C4-2B (cell line): ENCODE results near the gene KYNU.
"Not testable (repeated sequence)": the region's sequence is repeated elsewhere in the genome, so short reads cannot be mapped to it uniquely, and the experiment has no call there.

Experiments used
- H3K27ac ChIP-seq: fragments of 450-650 bp; 2 replicates; pipeline ENCODE4 v1.5.1; 2017
- CTCF ChIP-seq: fragments of 450-650 bp; conservative IDR thresholded peaks from 2 replicates; pipeline ENCODE4 v1.5.1; 2017; ENCODE audit warnings: mild to moderate bottlenecking
- ZFX ChIP-seq: fragments of 450-650 bp; IDR thresholded peaks from 2 replicates; pipeline ENCODE4 v1.6.1; 2017

KYNU gene

DNA sequence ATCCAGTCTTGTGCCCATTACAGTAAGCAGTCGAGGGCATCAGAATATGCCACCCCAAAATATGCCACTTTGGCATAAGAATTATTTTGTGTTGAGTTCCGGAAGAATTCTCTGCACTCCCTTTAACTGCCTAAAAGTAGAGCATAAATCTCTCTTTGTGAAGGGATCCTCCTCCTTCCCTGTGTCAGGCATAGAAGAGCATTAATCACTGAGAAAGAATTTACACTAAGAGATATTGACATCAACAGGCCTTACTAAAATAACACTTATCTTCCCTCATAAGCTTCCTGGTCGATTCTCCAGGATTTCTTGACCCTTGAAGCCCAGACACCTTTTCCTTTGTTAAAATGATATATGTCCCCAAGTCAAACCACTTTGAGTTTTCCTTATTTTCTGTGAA, 27.6 kb upstream of the KYNU start:
- no peak overlapping the region for H3K27ac ChIP-seq
- TF ChIP-seq ZFX = no peak
- no peak for TF ChIP-seq CTCF

DNA sequence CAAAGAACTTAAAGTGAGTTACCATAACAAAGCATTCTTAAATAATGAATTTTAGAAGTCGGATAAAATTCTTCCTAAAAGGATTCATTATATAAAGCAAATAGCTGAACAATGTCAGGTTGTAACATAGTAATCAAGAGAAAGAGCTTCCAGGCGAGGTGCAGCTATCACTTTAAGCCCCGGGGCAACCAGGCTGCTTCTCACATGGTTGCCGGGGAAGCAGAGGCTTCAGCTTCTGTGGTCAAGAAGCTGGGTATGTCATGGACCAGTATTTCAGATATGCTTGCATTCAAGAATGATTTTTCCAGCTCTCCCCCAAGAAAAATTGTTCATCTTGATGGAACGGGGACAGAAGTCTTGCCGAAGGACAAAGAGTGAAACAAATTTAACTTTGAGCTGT, 23.6 kb upstream of the KYNU start:
- no peak for TF ChIP-seq ZFX
- TF ChIP-seq CTCF = no peak
- H3K27ac ChIP-seq = no peak overlapping the region

DNA sequence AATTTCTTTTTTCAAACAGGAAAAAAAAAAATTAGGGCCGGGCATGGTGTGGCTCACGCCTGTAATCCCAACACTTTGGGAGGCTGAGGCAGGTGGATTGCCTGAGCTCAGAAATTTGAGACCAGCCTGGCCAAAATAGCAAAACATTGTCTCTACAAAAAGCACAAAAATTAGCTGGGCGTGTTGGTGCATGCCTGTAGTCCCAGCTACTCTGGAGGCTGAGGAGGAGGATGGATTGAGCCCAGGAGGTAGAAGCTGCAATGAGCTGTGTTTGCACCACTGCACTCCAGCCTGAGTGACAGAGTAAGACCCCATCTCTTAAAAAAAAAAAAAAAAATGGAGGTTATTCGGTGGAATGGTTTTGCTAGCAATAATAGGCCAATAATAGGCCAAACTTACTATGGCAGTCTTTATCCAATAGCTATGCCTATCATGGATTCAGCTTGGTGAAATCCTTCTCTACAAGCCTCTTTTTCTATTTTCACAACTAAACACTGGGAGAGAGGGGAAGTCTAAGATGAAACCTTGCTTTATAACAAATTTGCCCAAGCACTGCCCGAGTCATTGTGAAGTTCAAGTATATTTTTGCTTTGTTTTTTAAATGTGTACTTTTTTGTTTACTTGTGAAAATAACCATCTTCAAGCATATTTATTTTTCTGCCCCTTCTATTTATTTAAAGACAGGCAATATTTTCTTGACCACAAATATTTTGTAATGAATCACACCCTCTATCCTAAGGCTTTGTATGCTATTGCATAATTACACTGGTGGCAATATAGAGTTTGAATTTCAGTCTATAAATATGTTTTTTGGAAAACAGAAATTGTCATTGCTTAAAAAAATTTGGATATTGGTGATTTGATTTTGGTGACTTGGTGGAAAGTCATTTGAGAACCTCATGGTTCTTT, 20.0 kb upstream of the KYNU start:
- TF ChIP-seq ZFX = no peak
- no peak overlapping the region for H3K27ac ChIP-seq

GRCh38 chr2:142858961-142859360, 18.5 kb upstream of the KYNU start:
- H3K27ac ChIP-seq = no peak overlapping the region

DNA sequence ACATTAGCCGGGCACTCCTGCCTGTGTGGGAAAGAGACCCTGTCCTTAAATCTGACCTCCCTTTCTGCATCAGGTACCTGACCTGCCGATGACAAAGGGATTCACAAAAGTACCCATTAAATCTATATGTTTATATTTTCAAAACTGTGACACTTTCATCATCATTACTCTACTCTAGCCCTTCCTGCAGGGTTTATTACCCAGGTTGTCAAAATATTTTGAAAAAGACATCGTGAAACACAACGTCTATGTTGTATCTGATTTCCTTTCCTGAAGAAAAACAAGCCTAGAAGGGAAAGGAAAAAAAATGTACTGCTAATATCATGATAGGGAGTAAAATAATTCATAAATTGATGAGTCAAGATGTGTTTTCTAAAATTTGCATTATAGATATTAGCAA, 15.2 kb upstream of the KYNU start:
- H3K27ac ChIP-seq = no peak overlapping the region
- TF ChIP-seq ZFX = no peak
- TF ChIP-seq CTCF = no peak

More at GRCh38 chr2:142858961-142859360, 18.5 kb upstream of the KYNU start:
- TF ChIP-seq CTCF = no peak
- no peak for TF ChIP-seq ZFX

DNA sequence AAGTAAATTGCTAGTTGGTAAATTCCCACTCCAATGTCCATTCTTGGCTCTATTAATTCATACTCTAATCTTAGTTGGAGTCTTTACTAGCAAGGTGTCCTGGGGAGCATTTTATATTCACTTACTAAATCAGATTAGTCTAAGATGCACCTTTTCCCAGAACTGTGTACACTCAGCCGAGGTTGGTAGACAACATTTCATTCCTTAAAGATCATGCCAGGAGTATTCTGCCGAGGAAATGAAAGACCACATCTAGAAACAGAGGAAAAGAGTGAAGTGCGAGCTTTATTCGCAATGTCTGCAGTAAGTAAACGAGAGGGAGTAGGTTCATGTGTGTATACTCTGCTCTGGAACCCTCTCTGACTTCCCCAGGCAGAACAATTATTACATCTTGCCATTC, 14.6 kb upstream of the KYNU start:
- no peak for TF ChIP-seq CTCF
- TF ChIP-seq ZFX = no peak
- no peak overlapping the region for H3K27ac ChIP-seq

DNA sequence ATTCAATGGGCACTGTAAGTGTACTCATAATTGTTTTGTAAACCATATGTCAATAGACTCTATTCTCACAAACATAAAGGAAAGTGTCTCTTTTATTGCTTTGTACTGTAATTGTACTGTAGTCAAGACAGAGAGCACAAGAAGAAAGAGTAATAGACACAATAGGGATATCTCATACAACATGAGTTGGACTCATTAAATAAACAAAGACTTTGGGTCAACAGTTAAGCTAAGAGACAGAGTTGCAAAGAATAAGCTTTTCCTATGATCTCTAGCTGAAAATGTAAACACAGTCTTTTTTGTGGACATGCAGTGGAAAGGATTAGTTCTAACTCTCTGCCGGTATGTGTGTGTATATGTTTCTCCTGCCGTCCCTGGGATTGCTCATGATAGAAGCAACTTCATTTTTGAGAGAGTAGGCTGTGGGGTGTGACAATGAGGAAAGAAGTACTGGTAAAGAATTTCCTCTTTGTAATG, 13.9 kb upstream of the KYNU start:
- TF ChIP-seq ZFX = no peak
- TF ChIP-seq CTCF = no peak

GRCh38 chr2:142864605-142865004, 12.9 kb upstream of the KYNU start:
- not testable (repeated sequence) for H3K27ac ChIP-seq

More for the DNA sequence above, 13.9 kb upstream of the KYNU start:
- H3K27ac ChIP-seq = no peak overlapping the region
